IMR-90 (cell line): ENCODE results near the gene SOBP. TPM values are rescaled to one million over a fixed set of nuclear protein-coding genes. Genes with fewer than 3 reads are reported as not detected.

Experiments
- ATAC-seq: fragments of 200-7000 bp; cut with Tn5 transposase; 2 replicates; pipeline ENCODE4 v1.9.1; 2020; ENCODE audit warnings: low read depth, mild to moderate bottlenecking, moderate library complexity
- BruUV-seq: library from RNA; stranded (reverse); fragments of 400-500 nt; replicated peaks from 2 replicates; lab custom pipeline; 2021; lab: Mats Ljungman, UMichigan
- CTCF ChIA-PET: fragments of 300-600 bp; formaldehyde crosslinking; extraction: SDS; loops from one replicate; lab custom pipeline; 2021; ENCODE audit warnings: antibody characterized with exemption; lab: Yijun Ruan, JAX
- POLR2A ChIA-PET: fragments of 300-600 bp; sonication (Branson Sonifier 250); formaldehyde crosslinking; loops from one replicate; lab custom pipeline; 2022; ENCODE audit warnings: antibody characterized with exemption; ENCODE audit not compliant: unreplicated experiment; lab: Charles Lee
- DNase-seq: peaks from one replicate; pipeline ENCODE4 v3.0.0; 2013
- H2AFZ ChIP-seq: replicated peaks from 2 replicates; pipeline ENCODE3; 2013; ENCODE audit warnings: low read length, mild to moderate bottlenecking; ENCODE audit not compliant: poor library complexity
- H2AK5ac ChIP-seq: 2 replicates; pipeline ENCODE4 v1.6.1; 2013; ENCODE audit warnings: low read depth, low read length, inconsistent platforms
- H2AK9ac ChIP-seq: replicated peaks from 2 replicates; pipeline ENCODE3; 2013; ENCODE audit warnings: mild to moderate bottlenecking, low read depth, low read length, moderate library complexity; ENCODE audit not compliant: poor library complexity
- H2BK120ac ChIP-seq: 2 replicates; pipeline ENCODE4 v1.6.1; 2013; ENCODE audit warnings: low read depth, low read length, inconsistent platforms
- H2BK15ac ChIP-seq: 3 replicates; pipeline ENCODE4 v1.6.1; 2013; ENCODE audit warnings: low read depth, low read length, inconsistent platforms
- H2BK20ac ChIP-seq: 2 replicates; pipeline ENCODE4 v1.6.1; 2013; ENCODE audit warnings: low read depth, mild to moderate bottlenecking, inconsistent platforms, low read length, moderate library complexity
- H2BK5ac ChIP-seq: 2 replicates; pipeline ENCODE4 v1.6.1; 2013; ENCODE audit warnings: mild to moderate bottlenecking, low read depth, low read length, inconsistent platforms; ENCODE audit not compliant: poor library complexity, severe bottlenecking
- H3K14ac ChIP-seq: replicated peaks from 2 replicates; pipeline ENCODE4 v1.6.1; 2013; ENCODE audit warnings: low read depth, low read length, inconsistent platforms
- H3K18ac ChIP-seq: 2 replicates; pipeline ENCODE4 v1.6.1; 2013; ENCODE audit warnings: low read depth, low read length, control low read depth
- H3K23ac ChIP-seq: 2 replicates; pipeline ENCODE4 v1.6.1; 2013; ENCODE audit warnings: low read depth, low read length, inconsistent platforms
- H3K27ac ChIP-seq: 2 replicates; pipeline ENCODE4 v1.5.1; 2013; ENCODE audit warnings: mild to moderate bottlenecking, control low read depth, low read length; ENCODE audit not compliant: insufficient read depth
- H3K27me3 ChIP-seq: 2 replicates; pipeline ENCODE4 v1.6.1; 2013; ENCODE audit warnings: low read length; ENCODE audit not compliant: control insufficient read depth, insufficient read depth
- H3K36me3 ChIP-seq: 2 replicates; pipeline ENCODE4 v1.6.1; 2013; ENCODE audit warnings: low read length, mixed read lengths; ENCODE audit not compliant: control insufficient read depth, insufficient read depth
- H3K4ac ChIP-seq: 2 replicates; pipeline ENCODE4 v1.6.1; 2013; ENCODE audit warnings: low read depth, low read length, inconsistent platforms
- H3K4me1 ChIP-seq: 2 replicates; pipeline ENCODE4 v1.6.1; 2013; ENCODE audit warnings: low read length, mixed read lengths; ENCODE audit not compliant: control insufficient read depth, insufficient read depth
- H3K4me2 ChIP-seq: 2 replicates; pipeline ENCODE4 v1.6.1; 2013; ENCODE audit warnings: low read depth, mild to moderate bottlenecking, control low read depth, low read length, moderate library complexity
- H3K4me3 ChIP-seq: 2 replicates; pipeline ENCODE4 v1.5.1; 2013; ENCODE audit warnings: low read depth, mild to moderate bottlenecking, control low read depth, low read length, moderate library complexity; ENCODE audit not compliant: insufficient read depth
- H3K56ac ChIP-seq: 2 replicates; pipeline ENCODE4 v1.6.1; 2013; ENCODE audit warnings: low read length, inconsistent platforms; ENCODE audit not compliant: insufficient read depth; ENCODE audit errors: extremely low read depth
- H3K79me1 ChIP-seq, 2 experiments: 2 replicates each; pipeline ENCODE4 v1.6.1; 2013; ENCODE audit warnings: low read length in 2 of 2, inconsistent platforms in 1 of 2, low read depth in 1 of 2
- H3K9ac ChIP-seq: 2 replicates; pipeline ENCODE4 v1.6.1; 2013; ENCODE audit warnings: low read depth, low read length, control low read depth
- H3K9me1 ChIP-seq: 2 replicates; pipeline ENCODE4 v1.6.1; 2013; ENCODE audit warnings: low read length, inconsistent platforms; ENCODE audit not compliant: insufficient read depth
- H3K9me3 ChIP-seq: 2 replicates; pipeline ENCODE4 v1.6.1; 2013; ENCODE audit warnings: low read length; ENCODE audit not compliant: control insufficient read depth, insufficient read depth
- H4K20me1 ChIP-seq: 2 replicates; pipeline ENCODE4 v1.6.1; 2013; ENCODE audit warnings: low read length, inconsistent platforms; ENCODE audit not compliant: insufficient read depth
- H4K5ac ChIP-seq: 2 replicates; pipeline ENCODE4 v1.6.1; 2013; ENCODE audit warnings: mild to moderate bottlenecking, low read depth, low read length, control low read depth
- H4K8ac ChIP-seq, 2 experiments: 2 replicates each; pipeline ENCODE4 v1.6.1; 2013; ENCODE audit warnings: low read depth in 2 of 2, low read length in 2 of 2, control low read depth in 1 of 2, inconsistent platforms in 1 of 2
- H4K91ac ChIP-seq: 2 replicates; pipeline ENCODE4 v1.6.1; 2013; ENCODE audit warnings: low read depth, low read length, inconsistent platforms; ENCODE audit not compliant: insufficient read depth
- MAFK ChIP-seq: IDR thresholded peaks from 2 replicates; pipeline ENCODE4 v1.6.1; 2012; ENCODE audit warnings: low read depth, low read length, improper control_type of control experiment
- NFE2L2 ChIP-seq: fragments of 150-350 bp; IDR thresholded peaks from 2 replicates; pipeline ENCODE4 v1.6.1; 2016; ENCODE audit warnings: low read depth, mild to moderate bottlenecking, low read length
- RCOR1 ChIP-seq: IDR thresholded peaks from 2 replicates; pipeline ENCODE4 v1.6.1; 2012; ENCODE audit warnings: mild to moderate bottlenecking, low read length, improper control_type of control experiment; ENCODE audit not compliant: insufficient replicate concordance
- WGBS, 2 experiments: methylation state at CpG; one replicate each; pipeline versions ENCODE4 v1.1.5 to v1.1.7; 2013; ENCODE audit warnings: missing lambda C conversion rate in 2 of 2; ENCODE audit not compliant: insufficient read length in 1 of 2; ENCODE audit errors: extremely low coverage in 2 of 2; 5-methylcytosine and 5-hydroxymethylcytosine counted together
- dilution Hi-C: fragments of 300-500 bp; cut with HindIII; formaldehyde crosslinking; loops from one replicate; pipeline ENCODE4 v1.14.3; 2018; ENCODE audit warnings: low sequenced_read_pairs; ENCODE audit not compliant: unreplicated experiment
- in situ Hi-C: fragments of 300-500 bp; cut with MboI; formaldehyde crosslinking; loops from 3 replicates; pipeline ENCODE4 v1.14.3; 2019; ENCODE audit warnings: low sequenced_read_pairs, inconsistent platforms, mixed read lengths
- intact Hi-C: fragments of 100-400 bp; cut with micrococcal nuclease; formaldehyde crosslinking; loops from 2 replicates; pipeline ENCODE4 v1.10.0; 2022
- polyA plus RNA-seq, 3 experiments: library from polyadenylated mRNA; depleted of rRNA; stranded (reverse); fragments of >200 nt; gene quantifications; 2 replicates each; pipeline ENCODE4 v1.2.3, GENCODE V29; 2012; ENCODE audit warnings: low replicate concordance in 1 of 3
- total RNA-seq: library from RNA; depleted of rRNA; stranded (reverse); fragments of >200 nt; gene quantifications from 2 replicates; pipeline ENCODE4 v1.2.3, GENCODE V29; 2012

The SOBP gene
- total and polyA plus RNA-seq, 2 of the 4 experiments (the other 2 are of a cell fraction), result 0.60 to 0.72 TPM

DNA sequence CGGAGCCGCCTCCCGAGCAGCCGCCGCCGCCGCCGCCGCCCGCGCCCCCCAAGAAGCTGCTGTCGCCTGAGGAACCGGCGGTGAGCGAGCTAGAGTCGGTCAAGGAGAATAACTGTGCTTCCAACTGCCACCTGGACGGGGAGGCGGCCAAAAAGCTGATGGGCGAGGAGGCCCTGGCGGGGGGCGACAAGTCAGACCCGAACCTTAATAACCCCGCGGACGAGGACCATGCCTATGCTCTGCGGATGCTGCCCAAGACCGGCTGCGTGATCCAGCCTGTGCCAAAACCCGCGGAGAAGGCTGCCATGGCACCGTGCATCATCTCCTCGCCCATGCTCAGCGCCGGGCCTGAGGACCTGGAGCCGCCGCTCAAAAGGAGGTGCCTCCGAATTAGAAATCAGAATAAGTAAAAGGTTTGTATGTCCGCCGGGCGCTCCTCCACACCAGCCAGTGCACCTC is 145.2 kb downstream of the SOBP start:
- no peak overlapping the region for H3K4ac ChIP-seq
- H2BK20ac ChIP-seq, result no peak overlapping the region
- ChIA-PET POLR2A (no interaction called here), CTCF (no interaction called here)
- H3K4me1 ChIP-seq, result no peaks in the 10 kb centered on the region; the same call in 1 of the 2 replicates
- 69% methylated on average over 11 of the region's 40 CpGs; no CpG with 5 or more reads in 1 of the 2 experiments for WGBS, 2 experiments
- no peak overlapping the region for H3K56ac ChIP-seq
- H4K91ac ChIP-seq, result no peak overlapping the region
- H3K4me3 ChIP-seq, result no peak overlapping the region
- intact Hi-C loops (no loop called here), in situ Hi-C loops (no loop called here), dilution Hi-C loops (no loop called here)
- no peaks in the 10 kb centered on the region for H3K9me3 ChIP-seq
- ATAC-seq (no peak), DNase-seq (no peak)
- TF ChIP-seq NFE2L2 (no peak), RCOR1 (no peak), MAFK (no peak)
- no peak overlapping the region for H3K23ac ChIP-seq
- H3K9me1 ChIP-seq, result no peaks in the 10 kb centered on the region
- no peak overlapping the region for H2BK15ac ChIP-seq
- H3K14ac ChIP-seq, result no peak overlapping the region
- peaks cover 2% of the 10 kb centered on the region; the same call in 1 of the 2 replicates for H3K27me3 ChIP-seq
- H3K9ac ChIP-seq, result no peak overlapping the region
- no peak overlapping the region for H2AFZ ChIP-seq
- H2BK120ac ChIP-seq, result no peak overlapping the region
- H4K5ac ChIP-seq, result no peak overlapping the region
- BruUV-seq, result no TSS peak
- H3K79me1 ChIP-seq, result no peaks in the 10 kb centered on the region
- no peak overlapping the region for H2BK5ac ChIP-seq
- no peak overlapping the region for H2AK5ac ChIP-seq
- H4K8ac ChIP-seq, result no peak overlapping the region
- no peaks in the 10 kb centered on the region for H4K20me1 ChIP-seq
- no peak overlapping the region for H2AK9ac ChIP-seq
- no peak overlapping the region for H3K27ac ChIP-seq
- no peak overlapping the region for H3K18ac ChIP-seq
- H3K36me3 ChIP-seq, result peaks cover 10% of the 10 kb centered on the region; the same call in 1 of the 2 replicates
- H3K4me2 ChIP-seq, result no peak overlapping the region
